ENCODE results near the gene TEX29. TPM values are rescaled to one million over a fixed set of nuclear protein-coding genes. Genes with fewer than 3 reads are reported as not detected.

Gene TEX29
- polyA plus RNA-seq, 1 of the 3 experiments (the other 2 are of a cell fraction) = 0.18 TPM

DNA sequence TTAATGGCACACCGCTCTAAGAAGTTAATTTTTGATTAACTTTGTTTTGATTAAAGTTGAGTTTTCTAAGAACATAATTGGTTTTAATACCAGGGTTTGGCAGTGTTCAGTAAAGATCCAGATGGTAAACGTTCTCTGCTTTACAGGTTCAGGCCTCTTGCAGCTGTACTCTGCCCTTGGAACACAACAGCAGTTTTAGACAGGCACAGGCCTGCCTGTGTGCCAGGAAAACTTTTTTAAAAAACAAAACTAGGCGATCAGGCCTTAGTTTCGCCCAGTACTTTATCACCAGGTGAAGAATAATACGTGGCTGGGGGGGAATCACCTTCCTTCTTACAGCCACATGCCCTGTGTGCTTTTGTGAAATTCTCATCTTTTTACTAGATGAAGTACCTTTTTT is 38.0 kb upstream of the TEX29 start:
- no peak overlapping the region; a peak in 1 of 4 replicates for H3K27ac ChIP-seq (ENCODE audit: low read depth in 2 of 2, low read length in 1 of 2)
- CTCF ChIA-PET = interaction anchor here (1.1 kb wide), 1 partner anchor 8 kb away, joined by 4 read pairs; no protein-coding TSS in a partner anchor
- no peak overlapping the region for H3K4me3 ChIP-seq (ENCODE audit: low read depth in 2 of 2, low read length in 1 of 2)
- H2AFZ ChIP-seq (ENCODE audit: low read depth) = no peak overlapping the region
- no peaks in the 10 kb centered on the region for H3K27me3 ChIP-seq (ENCODE audit: insufficient read depth)
- peaks cover 17 to 84% of the 10 kb centered on the region in 2 experiments for H3K36me3 ChIP-seq (replicated peaks in 1 of 2; ENCODE audit: control insufficient read depth in 1 of 2, insufficient read depth in 2 of 2, low read length in 1 of 2)
- H3K4me1 ChIP-seq (ENCODE audit: control insufficient read depth in 1 of 2, insufficient read depth in 2 of 2, low read depth in 1 of 2, low read length in 1 of 2) = peaks cover 7 to 12% of the 10 kb centered on the region in 2 experiments; a peak in 2 of 4 replicates
- 95% methylated on average over 5 of the region's 5 CpGs for WGBS (ENCODE audit: low lambda C conversion rate)
- H3K9me2 ChIP-seq = no peaks in the 10 kb centered on the region
- DNase-seq = no peak
- H3K9ac ChIP-seq = no peak overlapping the region
- TF ChIP-seq JUND (IDR thresholded peaks at IDR 0.05) (no peak), IRF3 (IDR thresholded peaks at IDR 0.05; ENCODE audit: low read depth, low read length) (no peak), CHD2 (IDR thresholded peaks at IDR 0.05; ENCODE audit: low read length, partially characterized antibody) (no peak), SMC3 (IDR thresholded peaks at IDR 0.05; ENCODE audit: low read depth, low read length) (no peak), ZBTB33 (IDR thresholded peaks at IDR 0.05; ENCODE audit: borderline replicate concordance, low read depth) (no peak), NRF1 (IDR thresholded peaks at IDR 0.05; ENCODE audit: low read depth, low read length) (no peak), GATA2 (CRISPR knock-in tag; IDR thresholded peaks at IDR 0.05) (no peak), GABPA (IDR thresholded peaks at IDR 0.05; ENCODE audit: low read depth) (no peak)
- TF ChIP-seq, protein P1, sequence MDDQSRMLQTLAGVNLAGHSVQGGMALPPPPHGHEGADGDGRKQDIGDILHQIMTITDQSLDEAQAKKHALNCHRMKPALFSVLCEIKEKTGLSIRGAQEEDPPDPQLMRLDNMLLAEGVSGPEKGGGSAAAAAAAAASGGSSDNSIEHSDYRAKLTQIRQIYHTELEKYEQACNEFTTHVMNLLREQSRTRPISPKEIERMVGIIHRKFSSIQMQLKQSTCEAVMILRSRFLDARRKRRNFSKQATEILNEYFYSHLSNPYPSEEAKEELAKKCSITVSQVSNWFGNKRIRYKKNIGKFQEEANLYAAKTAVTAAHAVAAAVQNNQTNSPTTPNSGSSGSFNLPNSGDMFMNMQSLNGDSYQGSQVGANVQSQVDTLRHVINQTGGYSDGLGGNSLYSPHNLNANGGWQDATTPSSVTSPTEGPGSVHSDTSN (IDR thresholded peaks at IDR 0.05) = no peak
- TF ChIP-seq, protein P2, sequence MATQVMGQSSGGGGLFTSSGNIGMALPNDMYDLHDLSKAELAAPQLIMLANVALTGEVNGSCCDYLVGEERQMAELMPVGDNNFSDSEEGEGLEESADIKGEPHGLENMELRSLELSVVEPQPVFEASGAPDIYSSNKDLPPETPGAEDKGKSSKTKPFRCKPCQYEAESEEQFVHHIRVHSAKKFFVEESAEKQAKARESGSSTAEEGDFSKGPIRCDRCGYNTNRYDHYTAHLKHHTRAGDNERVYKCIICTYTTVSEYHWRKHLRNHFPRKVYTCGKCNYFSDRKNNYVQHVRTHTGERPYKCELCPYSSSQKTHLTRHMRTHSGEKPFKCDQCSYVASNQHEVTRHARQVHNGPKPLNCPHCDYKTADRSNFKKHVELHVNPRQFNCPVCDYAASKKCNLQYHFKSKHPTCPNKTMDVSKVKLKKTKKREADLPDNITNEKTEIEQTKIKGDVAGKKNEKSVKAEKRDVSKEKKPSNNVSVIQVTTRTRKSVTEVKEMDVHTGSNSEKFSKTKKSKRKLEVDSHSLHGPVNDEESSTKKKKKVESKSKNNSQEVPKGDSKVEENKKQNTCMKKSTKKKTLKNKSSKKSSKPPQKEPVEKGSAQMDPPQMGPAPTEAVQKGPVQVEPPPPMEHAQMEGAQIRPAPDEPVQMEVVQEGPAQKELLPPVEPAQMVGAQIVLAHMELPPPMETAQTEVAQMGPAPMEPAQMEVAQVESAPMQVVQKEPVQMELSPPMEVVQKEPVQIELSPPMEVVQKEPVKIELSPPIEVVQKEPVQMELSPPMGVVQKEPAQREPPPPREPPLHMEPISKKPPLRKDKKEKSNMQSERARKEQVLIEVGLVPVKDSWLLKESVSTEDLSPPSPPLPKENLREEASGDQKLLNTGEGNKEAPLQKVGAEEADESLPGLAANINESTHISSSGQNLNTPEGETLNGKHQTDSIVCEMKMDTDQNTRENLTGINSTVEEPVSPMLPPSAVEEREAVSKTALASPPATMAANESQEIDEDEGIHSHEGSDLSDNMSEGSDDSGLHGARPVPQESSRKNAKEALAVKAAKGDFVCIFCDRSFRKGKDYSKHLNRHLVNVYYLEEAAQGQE (IDR thresholded peaks at IDR 0.05; ENCODE audit: low read depth, low read length) = no peak
- TF ChIP-seq, protein P3, sequence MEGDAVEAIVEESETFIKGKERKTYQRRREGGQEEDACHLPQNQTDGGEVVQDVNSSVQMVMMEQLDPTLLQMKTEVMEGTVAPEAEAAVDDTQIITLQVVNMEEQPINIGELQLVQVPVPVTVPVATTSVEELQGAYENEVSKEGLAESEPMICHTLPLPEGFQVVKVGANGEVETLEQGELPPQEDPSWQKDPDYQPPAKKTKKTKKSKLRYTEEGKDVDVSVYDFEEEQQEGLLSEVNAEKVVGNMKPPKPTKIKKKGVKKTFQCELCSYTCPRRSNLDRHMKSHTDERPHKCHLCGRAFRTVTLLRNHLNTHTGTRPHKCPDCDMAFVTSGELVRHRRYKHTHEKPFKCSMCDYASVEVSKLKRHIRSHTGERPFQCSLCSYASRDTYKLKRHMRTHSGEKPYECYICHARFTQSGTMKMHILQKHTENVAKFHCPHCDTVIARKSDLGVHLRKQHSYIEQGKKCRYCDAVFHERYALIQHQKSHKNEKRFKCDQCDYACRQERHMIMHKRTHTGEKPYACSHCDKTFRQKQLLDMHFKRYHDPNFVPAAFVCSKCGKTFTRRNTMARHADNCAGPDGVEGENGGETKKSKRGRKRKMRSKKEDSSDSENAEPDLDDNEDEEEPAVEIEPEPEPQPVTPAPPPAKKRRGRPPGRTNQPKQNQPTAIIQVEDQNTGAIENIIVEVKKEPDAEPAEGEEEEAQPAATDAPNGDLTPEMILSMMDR (IDR thresholded peaks at IDR 0.05) = no peak
- H4K20me1 ChIP-seq (ENCODE audit: insufficient read depth) = no peaks in the 10 kb centered on the region
- H3K9me3 ChIP-seq = no peaks in the 10 kb centered on the region
- H3K4me2 ChIP-seq = no peak overlapping the region
- H3K79me2 ChIP-seq (ENCODE audit: insufficient read depth) = 0 out of 2 replicates have a peak, but pooled peaks cover 3% of the 10 kb centered on the region
- H3F3A ChIP-seq (replicated peaks; ENCODE audit: insufficient read depth) = no peaks in the 10 kb centered on the region
- POLR2A ChIA-PET = no interaction called here

All from SK-N-SH (cell line).